Duodenal mucosa (tissue), 2 donors: ENCODE data around the gene ADGRV1.

Experiments used
- H3K27ac ChIP-seq: one replicate; pipeline ENCODE4 v1.7.0; 2013; ENCODE audit warnings: low read depth, low read length
- H3K27me3 ChIP-seq, 2 donors: one replicate each; pipeline ENCODE4 v1.7.0; 2013; ENCODE audit warnings: low read length in 2 of 2, control low read depth in 1 of 2; ENCODE audit not compliant: insufficient read depth in 2 of 2, control insufficient read depth in 1 of 2
- H3K36me3 ChIP-seq, 2 donors: one replicate each; pipeline ENCODE4 v1.7.0; 2013; ENCODE audit warnings: low read length in 2 of 2, control low read depth in 1 of 2; ENCODE audit not compliant: insufficient read depth in 2 of 2, control insufficient read depth in 1 of 2
- H3K4me1 ChIP-seq, 2 donors: one replicate each; pipeline ENCODE4 v1.7.0; 2013; ENCODE audit warnings: low read length in 2 of 2, control low read depth in 1 of 2; ENCODE audit not compliant: insufficient read depth in 2 of 2, control insufficient read depth in 1 of 2
- H3K4me3 ChIP-seq, 2 donors: one replicate each; pipeline ENCODE4 v1.7.0; 2013; ENCODE audit warnings: low read length in 2 of 2, low read depth in 1 of 2
- H3K9ac ChIP-seq, 2 donors: one replicate each; pipeline ENCODE4 v1.7.0; 2013; ENCODE audit warnings: low read length in 2 of 2, low read depth in 1 of 2
- H3K9me3 ChIP-seq, 2 donors: one replicate each; pipeline ENCODE4 v1.7.0; 2013; ENCODE audit warnings: low read length in 2 of 2, control low read depth in 1 of 2; ENCODE audit not compliant: control insufficient read depth in 1 of 2

ADGRV1 gene

DNA sequence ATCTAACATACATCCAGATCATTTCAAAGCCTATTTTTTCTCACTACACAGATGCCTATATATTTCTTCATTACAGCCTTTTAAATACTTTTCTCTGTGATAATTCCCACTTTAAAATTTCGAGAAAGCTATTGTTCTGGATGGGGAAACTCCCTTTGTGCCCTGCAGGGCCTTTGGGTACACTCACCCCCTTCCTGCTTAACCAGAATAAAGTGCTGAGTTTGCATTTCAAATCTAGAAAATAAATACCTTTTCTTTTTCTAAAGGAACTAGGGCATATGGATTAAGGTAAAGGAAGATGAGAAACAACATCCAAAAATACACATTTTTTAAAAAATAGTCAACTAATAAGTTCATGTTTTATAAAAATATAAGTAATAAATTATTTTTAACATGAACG is 323.9 kb downstream of the ADGRV1 start:
- Histone ChIP-seq H3K9ac (no peak overlapping the region), H3K4me3 (no peak overlapping the region), H3K27ac (no peak overlapping the region), H3K9me3 (no peaks in the 10 kb centered on the region), H3K4me1 (peaks cover 1 to 5% of the 10 kb centered on the region in 2 donors), H3K27me3 (no peaks in the 10 kb centered on the region), H3K36me3 (no peaks in the 10 kb centered on the region)

DNA sequence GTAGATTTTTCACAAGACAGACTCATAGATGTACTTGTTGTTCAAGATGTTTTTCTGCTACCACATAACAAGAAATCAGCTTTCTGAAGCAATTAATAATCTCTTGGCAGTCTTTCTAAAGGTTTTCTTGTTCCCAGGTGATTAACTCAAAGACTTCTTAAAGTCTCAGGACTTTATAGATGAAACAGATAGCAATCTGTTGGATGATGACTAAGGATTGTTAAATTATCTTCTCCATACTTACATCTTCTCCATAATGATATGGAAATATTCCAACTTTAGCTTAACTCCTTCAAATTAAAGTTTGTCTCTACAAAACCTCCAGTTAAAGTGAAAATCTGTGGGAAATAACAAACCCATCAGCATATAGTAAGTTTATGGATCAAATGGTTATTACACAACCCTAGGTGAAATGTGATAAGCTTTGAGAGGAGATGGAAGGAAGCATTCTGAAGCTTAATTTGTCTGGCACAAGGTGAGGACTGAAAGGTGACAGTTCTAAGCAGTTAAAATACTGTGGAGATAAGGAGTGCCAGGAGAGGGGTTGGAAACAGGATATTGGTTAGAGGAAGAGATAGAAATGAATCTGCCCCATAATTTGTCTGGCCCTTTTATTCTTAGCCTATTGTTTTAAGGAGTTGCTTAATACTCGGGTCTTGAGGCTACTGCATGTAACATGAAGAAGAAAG is 326.7 kb downstream of the ADGRV1 start:
- H3K9me3 ChIP-seq: no peaks in the 10 kb centered on the region
- no peaks in the 10 kb centered on the region for H3K36me3 ChIP-seq
- no peaks in the 10 kb centered on the region for H3K27me3 ChIP-seq
- peaks cover 11% of the 10 kb centered on the region in 2 donors for H3K4me1 ChIP-seq
- H3K9ac ChIP-seq: no peak overlapping the region
- no peak overlapping the region for H3K27ac ChIP-seq
- H3K4me3 ChIP-seq: no peak overlapping the region

DNA sequence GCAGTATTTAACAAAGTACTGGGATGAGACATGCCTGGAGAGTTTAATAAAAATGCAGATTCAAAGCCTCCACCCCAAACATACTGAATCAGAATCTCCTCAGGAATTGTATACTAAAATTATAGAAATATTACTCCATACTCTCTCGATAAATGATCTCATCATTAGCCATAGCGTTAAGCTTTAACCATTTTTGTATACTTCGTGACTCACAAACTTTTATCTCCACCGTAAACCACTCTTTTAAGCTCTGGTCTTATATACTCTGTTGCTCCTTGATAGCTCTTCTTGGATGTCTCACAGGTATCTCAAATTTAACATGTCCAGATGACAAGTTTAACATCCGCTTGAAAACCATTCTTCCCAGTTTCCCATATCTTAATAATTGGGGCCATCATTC is 327.8 kb downstream of the ADGRV1 start:
- no peaks in the 10 kb centered on the region for H3K9me3 ChIP-seq
- no peak overlapping the region for H3K4me3 ChIP-seq
- peaks cover 11% of the 10 kb centered on the region in 2 donors for H3K4me1 ChIP-seq
- H3K36me3 ChIP-seq: no peaks in the 10 kb centered on the region
- no peak overlapping the region for H3K9ac ChIP-seq
- no peaks in the 10 kb centered on the region for H3K27me3 ChIP-seq
- H3K27ac ChIP-seq: no peak overlapping the region

DNA sequence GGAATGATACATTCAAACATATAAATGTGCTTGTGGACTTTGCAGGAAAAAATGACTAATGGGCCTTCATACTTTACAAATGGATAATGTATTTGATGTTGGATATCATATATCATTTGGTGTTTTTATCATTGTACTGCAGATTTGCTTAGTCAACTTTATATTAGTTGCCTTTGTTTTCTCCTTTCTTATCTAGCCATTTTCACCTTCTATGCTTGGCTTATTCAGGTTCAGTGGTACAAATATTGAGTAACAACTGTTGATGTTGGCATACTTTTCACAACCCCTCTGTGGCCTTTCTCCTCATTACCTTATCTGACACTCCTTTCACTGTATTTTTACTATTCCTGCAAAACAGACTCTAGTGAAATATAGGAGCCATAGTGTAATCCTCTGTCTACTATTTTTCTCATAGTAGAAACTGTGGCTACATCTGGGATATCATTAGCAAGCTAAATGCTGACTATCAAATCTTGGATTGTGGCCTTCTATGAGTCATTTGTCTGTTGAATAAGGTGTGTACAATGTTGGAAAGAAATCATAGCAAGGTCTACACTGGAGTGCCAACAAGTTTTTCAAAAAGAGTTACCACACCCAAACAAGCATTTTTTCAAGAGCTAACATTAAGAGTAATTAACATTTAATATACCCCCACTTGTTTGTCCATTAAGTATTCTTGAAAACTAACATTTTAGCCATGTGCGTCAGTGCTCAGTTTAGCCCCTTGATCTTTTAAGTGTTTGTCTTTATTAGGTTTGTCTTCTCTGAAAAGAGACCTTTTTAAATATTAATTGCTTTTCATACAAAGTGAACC is 330.1 kb downstream of the ADGRV1 start:
- Histone ChIP-seq H3K27ac (no peak overlapping the region), H3K9me3 (no peaks in the 10 kb centered on the region), H3K27me3 (no peaks in the 10 kb centered on the region), H3K4me1 (peaks cover 11% of the 10 kb centered on the region in 2 donors), H3K9ac (no peak overlapping the region), H3K4me3 (no peak overlapping the region), H3K36me3 (no peaks in the 10 kb centered on the region)

DNA sequence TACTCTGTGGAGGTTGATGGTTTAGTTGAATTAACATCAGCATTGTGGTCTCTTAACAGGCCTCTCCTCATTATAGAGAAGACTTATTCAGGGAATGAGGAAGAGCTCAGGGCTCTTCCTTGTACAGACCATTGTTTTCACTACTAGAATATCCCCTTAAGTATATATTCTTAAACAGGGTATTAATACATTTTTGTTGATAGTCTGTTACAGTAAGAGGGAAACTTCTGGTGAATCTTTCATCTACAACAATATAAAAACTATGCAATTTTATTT is 330.7 kb downstream of the ADGRV1 start:
- no peak overlapping the region for H3K9ac ChIP-seq
- no peaks in the 10 kb centered on the region for H3K9me3 ChIP-seq
- H3K36me3 ChIP-seq: no peaks in the 10 kb centered on the region
- peaks cover 11% of the 10 kb centered on the region in 2 donors for H3K4me1 ChIP-seq
- no peaks in the 10 kb centered on the region for H3K27me3 ChIP-seq
- no peak overlapping the region for H3K4me3 ChIP-seq
- no peak overlapping the region for H3K27ac ChIP-seq

DNA sequence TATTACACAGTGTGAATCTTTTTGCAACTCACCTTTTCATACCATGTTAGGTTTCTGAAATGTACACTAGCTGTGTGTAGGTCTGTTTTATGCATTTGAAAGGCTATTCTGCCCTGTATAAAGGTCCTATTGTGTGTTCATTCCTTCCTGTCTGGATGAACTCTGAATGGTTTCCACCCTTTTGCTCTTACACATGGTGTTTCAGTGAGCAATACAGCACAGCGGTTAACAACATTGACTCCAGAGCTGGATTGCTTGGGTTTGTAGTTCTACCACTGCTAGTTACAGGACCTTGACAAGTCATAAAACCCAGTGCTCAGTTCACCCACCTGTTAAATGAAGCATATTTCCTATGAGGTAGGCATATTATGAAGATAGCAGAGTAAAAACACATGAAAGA is 331.6 kb downstream of the ADGRV1 start:
- no peak overlapping the region for H3K9ac ChIP-seq
- no peaks in the 10 kb centered on the region for H3K36me3 ChIP-seq
- no peaks in the 10 kb centered on the region for H3K9me3 ChIP-seq
- H3K27ac ChIP-seq: no peak overlapping the region
- peaks cover 11% of the 10 kb centered on the region in 2 donors for H3K4me1 ChIP-seq
- H3K27me3 ChIP-seq: no peaks in the 10 kb centered on the region
- H3K4me3 ChIP-seq: no peak overlapping the region

DNA sequence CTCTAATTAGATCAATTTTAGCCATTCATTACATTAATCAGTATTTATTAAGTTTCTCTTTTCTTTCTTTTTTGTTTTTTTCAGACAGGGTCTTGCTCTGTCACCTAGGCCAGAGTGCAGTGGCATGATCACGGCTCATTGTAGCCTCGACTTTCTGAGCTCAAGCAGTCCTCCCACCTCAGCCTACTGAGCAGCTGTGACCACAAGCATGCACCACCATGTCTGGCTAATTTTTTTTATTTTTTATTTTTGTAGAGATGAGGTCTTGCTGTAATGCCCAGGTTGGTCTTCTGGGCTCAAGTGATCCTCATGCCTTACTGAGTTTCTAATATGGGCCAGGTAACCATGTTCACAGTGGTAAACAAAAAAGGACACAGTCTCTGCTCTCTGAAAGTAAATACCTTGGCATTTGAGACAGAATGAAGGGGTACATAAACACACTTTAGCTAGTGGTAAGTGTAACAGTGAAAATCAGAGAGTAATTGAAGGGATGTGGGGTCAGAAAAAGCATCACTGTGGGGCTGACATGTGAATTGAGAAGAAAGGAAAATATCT is 336.3 kb downstream of the ADGRV1 start:
- Histone ChIP-seq H3K36me3 (no peaks in the 10 kb centered on the region), H3K27ac (no peak overlapping the region), H3K4me3 (no peak overlapping the region)

DNA sequence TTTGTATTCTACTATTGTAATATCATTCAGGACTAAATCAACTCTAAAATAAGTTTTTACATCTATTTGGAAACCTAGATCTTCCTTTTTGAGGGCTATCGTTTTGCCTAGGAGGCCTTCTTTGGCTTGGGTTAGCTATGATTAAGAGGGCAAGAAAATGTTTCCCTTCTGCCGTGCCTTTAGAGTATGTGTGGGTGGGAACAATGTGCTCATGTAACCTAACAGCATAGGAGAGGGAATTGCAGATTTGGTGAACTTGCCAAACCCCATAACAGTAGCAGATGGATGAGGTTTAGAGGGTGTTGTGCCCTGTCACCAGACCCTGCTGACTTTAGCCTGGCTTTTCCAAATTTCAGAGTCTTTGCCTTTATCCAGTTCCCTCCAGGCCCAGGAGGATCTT is 339.0 kb downstream of the ADGRV1 start:
- Histone ChIP-seq H3K9ac (no peak overlapping the region), H3K4me1 (peaks cover 13 to 24% of the 10 kb centered on the region in 2 donors), H3K27me3 (no peaks in the 10 kb centered on the region), H3K9me3 (no peaks in the 10 kb centered on the region), H3K36me3 (no peaks in the 10 kb centered on the region), H3K27ac (no peak overlapping the region), H3K4me3 (no peak overlapping the region)

More for the DNA sequence above, 336.3 kb downstream of the ADGRV1 start:
- Histone ChIP-seq H3K27me3 (no peaks in the 10 kb centered on the region), H3K9me3 (no peaks in the 10 kb centered on the region), H3K9ac (no peak overlapping the region), H3K4me1 (peaks cover 13 to 18% of the 10 kb centered on the region in 2 donors)

DNA sequence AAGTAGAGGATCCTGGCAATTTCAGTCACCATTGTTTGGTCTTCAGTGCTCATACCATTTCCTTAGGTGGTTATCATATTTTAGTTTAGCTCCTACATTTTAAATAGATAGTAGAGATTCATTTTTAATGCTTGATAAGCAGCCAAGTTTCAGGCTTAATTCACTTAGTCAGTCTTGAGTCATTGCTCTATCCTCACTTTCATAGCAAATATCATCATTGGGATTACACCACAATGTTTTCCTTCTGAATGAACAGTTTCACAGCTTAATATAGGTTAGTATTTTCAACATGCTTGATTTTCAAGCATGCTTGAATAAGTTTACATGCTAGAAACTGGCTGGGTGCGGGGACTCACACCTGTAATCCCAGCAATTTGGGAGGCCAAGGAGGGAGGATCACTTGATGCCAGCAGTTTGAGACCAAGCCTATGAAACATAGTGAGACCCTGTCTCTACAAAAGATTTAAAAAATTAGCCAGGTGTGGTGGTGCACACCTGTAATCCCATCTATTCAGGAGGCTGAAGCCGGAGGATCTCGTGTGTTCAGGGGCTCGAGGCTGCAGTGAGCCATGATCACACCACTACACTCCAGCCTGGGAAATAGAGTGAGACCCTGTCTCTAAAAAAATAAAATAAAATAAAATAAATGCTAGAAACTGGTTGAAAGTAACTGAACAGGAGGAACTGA is 339.9 kb downstream of the ADGRV1 start:
- Histone ChIP-seq H3K27ac (no peak overlapping the region), H3K9me3 (no peaks in the 10 kb centered on the region), H3K4me3 (no peak overlapping the region), H3K36me3 (no peaks in the 10 kb centered on the region), H3K4me1 (peaks cover 13 to 24% of the 10 kb centered on the region in 2 donors), H3K27me3 (no peaks in the 10 kb centered on the region), H3K9ac (no peak overlapping the region)

DNA sequence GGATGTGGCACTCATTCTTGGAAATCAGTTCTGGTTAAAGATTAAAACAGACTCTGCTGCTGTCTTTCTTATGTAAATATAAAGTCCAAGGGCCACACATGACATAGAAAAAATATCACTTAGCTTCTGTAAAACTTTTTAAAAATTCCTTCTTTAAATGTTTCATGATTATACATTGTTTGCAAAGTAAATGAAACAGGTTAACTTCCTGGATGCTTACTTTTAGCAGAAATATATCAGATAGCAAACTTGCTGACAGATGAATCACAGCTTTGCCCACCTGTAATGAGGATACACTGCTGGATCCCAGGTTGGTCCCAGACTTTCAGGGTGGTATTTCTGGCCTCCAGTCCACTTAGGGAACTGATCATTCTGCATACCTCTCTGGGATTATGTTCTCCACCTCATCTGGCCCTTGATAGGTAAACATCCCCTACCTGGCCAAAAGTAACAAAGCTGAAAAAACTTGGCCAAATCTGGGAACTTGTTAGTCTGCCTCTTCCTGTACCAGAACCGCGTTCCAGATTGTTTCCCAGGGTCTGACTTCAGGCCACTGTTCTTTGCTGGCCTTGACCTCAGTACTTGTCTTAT is 340.5 kb downstream of the ADGRV1 start:
- Histone ChIP-seq H3K36me3 (no peaks in the 10 kb centered on the region), H3K27me3 (no peaks in the 10 kb centered on the region), H3K4me3 (no peak overlapping the region), H3K27ac (no peak overlapping the region), H3K9ac (no peak overlapping the region), H3K4me1 (peaks cover 13 to 24% of the 10 kb centered on the region in 2 donors), H3K9me3 (no peaks in the 10 kb centered on the region)
